DOHH2 (cell line): ENCODE measurements around the gene IPO8.

ENCODE experiments used
- H3F3A ChIP-seq: fragments of 200-600 bp; sonication (generic), shearing (Covaris generic); 2 replicates; pipeline ENCODE4 v1.6.0; 2016; ENCODE audit warnings: antibody characterized with exemption, mild to moderate bottlenecking; ENCODE audit not compliant: control insufficient read depth, insufficient read depth
- H3K27ac ChIP-seq: fragments of 200-600 bp; sonication (generic); 2 replicates; pipeline ENCODE4 v1.5.1; 2014; ENCODE audit warnings: low read depth, mild to moderate bottlenecking, low read length, moderate library complexity
- H3K27me3 ChIP-seq: fragments of 200-600 bp; sonication (generic); 2 replicates; pipeline ENCODE4 v1.6.1; 2014; ENCODE audit warnings: mild to moderate bottlenecking, low read length, mixed read lengths; ENCODE audit not compliant: control insufficient read depth
- H3K36me3 ChIP-seq: fragments of 200-600 bp; sonication (generic); 2 replicates; pipeline ENCODE4 v1.6.1; 2014; ENCODE audit warnings: mild to moderate bottlenecking, low read length, moderate library complexity, mixed read lengths; ENCODE audit not compliant: control insufficient read depth
- H3K4me1 ChIP-seq: fragments of 200-600 bp; sonication (generic); 2 replicates; pipeline ENCODE4 v1.6.1; 2014; ENCODE audit warnings: mild to moderate bottlenecking, low read length, mixed read lengths; ENCODE audit not compliant: control insufficient read depth
- H3K4me2 ChIP-seq: fragments of 200-600 bp; sonication (generic); 2 replicates; pipeline ENCODE4 v1.6.0; 2014; ENCODE audit warnings: mild to moderate bottlenecking, low read length, moderate library complexity
- H3K4me3 ChIP-seq: fragments of 200-600 bp; sonication (generic); 2 replicates; pipeline ENCODE4 v1.5.1; 2014; ENCODE audit warnings: mild to moderate bottlenecking, low read length, mixed read lengths
- H3K79me2 ChIP-seq: fragments of 200-600 bp; sonication (generic); 2 replicates; pipeline ENCODE4 v1.6.1; 2014; ENCODE audit warnings: mild to moderate bottlenecking, low read length, mixed read lengths; ENCODE audit not compliant: control insufficient read depth
- H3K9me2 ChIP-seq: fragments of 200-600 bp; sonication (generic); replicated peaks from 2 replicates; pipeline ENCODE4 v1.6.1; 2014; ENCODE audit warnings: mild to moderate bottlenecking, low read length, mixed read lengths; ENCODE audit not compliant: control insufficient read depth
- H3K9me3 ChIP-seq: fragments of 200-600 bp; sonication (generic); 2 replicates; pipeline ENCODE4 v1.6.1; 2014; ENCODE audit warnings: antibody characterized with exemption, low read length, mixed read lengths; ENCODE audit not compliant: control insufficient read depth, insufficient read depth
- H4K20me1 ChIP-seq: fragments of 200-600 bp; sonication (generic); 2 replicates; pipeline ENCODE4 v1.6.0; 2014; ENCODE audit warnings: low read depth, mild to moderate bottlenecking, antibody characterized with exemption, low read length, moderate library complexity; ENCODE audit not compliant: control insufficient read depth, insufficient read depth
- EZH2phosphoT487 ChIP-seq: fragments of 200-600 bp; sonication (generic); IDR thresholded peaks from 2 replicates; pipeline ENCODE4 v1.6.1; 2017; ENCODE audit warnings: borderline replicate concordance, mild to moderate bottlenecking, antibody characterized with exemption, low read length, moderate library complexity, mixed read lengths
- TF ChIP-seq, protein P1 (sequence below): fragments of 200-600 bp; sonication (generic); IDR thresholded peaks from one replicate; pipeline ENCODE4 v1.5.1; 2014; ENCODE audit warnings: antibody characterized with exemption, mild to moderate bottlenecking, low read depth, low read length; ENCODE audit not compliant: poor library complexity, severe bottlenecking

IPO8 gene

DNA sequence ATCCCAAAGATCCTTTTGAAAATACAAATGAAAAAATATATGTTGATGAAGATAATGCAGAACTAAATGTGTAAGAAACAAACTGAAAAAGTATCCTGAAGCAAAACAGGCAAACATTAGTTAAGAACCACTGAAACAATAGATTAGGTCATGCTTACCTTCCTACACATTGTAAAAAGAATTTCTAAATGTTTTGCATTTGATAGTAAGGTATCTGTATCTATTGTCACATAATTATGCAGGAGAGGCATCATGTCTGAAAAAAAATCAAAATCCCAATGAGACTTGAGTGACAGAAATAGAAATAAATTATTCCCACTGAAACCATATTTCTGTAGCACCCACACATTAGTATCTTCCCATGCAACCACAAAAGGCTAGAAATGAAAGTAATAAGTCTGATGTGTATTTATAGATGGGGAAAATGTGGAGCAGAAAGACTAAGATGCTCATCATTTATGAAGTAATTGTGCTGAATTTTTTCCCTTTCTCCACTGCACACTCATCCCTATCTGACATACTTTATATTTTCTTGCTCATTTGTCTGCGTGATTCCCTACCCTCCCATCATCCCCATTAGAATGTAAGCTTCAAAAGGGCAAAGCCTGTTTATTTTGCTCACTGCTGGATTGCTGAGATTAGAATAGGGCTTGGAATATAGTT lies 43.5 kb downstream of the IPO8 start:
- no peaks in the 10 kb centered on the region for H3K9me2 ChIP-seq
- no peak overlapping the region for H3K4me3 ChIP-seq
- no peaks in the 10 kb centered on the region for H4K20me1 ChIP-seq
- no peaks in the 10 kb centered on the region for H3F3A ChIP-seq
- no peak overlapping the region for H3K27ac ChIP-seq
- H3K79me2 ChIP-seq, result no peaks in the 10 kb centered on the region
- H3K36me3 ChIP-seq, result peaks cover 19% of the 10 kb centered on the region
- no peak for TF ChIP-seq EZH2phosphoT487
- TF ChIP-seq, protein P1, sequence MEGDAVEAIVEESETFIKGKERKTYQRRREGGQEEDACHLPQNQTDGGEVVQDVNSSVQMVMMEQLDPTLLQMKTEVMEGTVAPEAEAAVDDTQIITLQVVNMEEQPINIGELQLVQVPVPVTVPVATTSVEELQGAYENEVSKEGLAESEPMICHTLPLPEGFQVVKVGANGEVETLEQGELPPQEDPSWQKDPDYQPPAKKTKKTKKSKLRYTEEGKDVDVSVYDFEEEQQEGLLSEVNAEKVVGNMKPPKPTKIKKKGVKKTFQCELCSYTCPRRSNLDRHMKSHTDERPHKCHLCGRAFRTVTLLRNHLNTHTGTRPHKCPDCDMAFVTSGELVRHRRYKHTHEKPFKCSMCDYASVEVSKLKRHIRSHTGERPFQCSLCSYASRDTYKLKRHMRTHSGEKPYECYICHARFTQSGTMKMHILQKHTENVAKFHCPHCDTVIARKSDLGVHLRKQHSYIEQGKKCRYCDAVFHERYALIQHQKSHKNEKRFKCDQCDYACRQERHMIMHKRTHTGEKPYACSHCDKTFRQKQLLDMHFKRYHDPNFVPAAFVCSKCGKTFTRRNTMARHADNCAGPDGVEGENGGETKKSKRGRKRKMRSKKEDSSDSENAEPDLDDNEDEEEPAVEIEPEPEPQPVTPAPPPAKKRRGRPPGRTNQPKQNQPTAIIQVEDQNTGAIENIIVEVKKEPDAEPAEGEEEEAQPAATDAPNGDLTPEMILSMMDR, result no peak
- no peaks in the 10 kb centered on the region for H3K9me3 ChIP-seq
- no peaks in the 10 kb centered on the region for H3K4me1 ChIP-seq
- no peaks in the 10 kb centered on the region for H3K27me3 ChIP-seq
- no peak overlapping the region for H3K4me2 ChIP-seq

DNA sequence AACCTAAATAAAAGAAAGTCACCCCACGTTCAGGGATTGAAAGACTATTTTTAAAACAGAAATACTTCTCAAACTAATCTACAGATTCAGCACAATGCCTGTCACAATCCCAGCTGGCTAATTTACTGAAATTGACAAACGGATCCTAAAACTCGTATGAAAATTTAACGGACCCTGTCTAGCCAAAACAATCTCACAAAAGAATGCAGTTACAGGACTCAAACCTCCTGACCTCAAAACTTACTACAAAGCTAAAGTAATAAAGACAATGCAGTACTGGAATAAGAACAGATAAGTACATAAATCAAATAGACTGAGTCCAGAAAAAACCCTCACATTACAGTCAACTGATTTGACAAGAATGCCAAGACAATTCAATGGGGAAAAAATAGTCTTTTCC lies 48.8 kb downstream of the IPO8 start:
- no peaks in the 10 kb centered on the region for H3K27me3 ChIP-seq
- TF ChIP-seq, protein P1, result no peak
- TF ChIP-seq EZH2phosphoT487, result no peak
- no peaks in the 10 kb centered on the region for H4K20me1 ChIP-seq
- peaks cover 8% of the 10 kb centered on the region for H3K36me3 ChIP-seq
- H3K79me2 ChIP-seq, result no peaks in the 10 kb centered on the region
- H3K9me3 ChIP-seq, result no peaks in the 10 kb centered on the region
- no peak overlapping the region for H3K4me2 ChIP-seq
- no peak overlapping the region for H3K4me3 ChIP-seq
- H3K4me1 ChIP-seq, result no peaks in the 10 kb centered on the region
- H3F3A ChIP-seq, result no peaks in the 10 kb centered on the region
- no peaks in the 10 kb centered on the region for H3K9me2 ChIP-seq
- H3K27ac ChIP-seq, result no peak overlapping the region

DNA sequence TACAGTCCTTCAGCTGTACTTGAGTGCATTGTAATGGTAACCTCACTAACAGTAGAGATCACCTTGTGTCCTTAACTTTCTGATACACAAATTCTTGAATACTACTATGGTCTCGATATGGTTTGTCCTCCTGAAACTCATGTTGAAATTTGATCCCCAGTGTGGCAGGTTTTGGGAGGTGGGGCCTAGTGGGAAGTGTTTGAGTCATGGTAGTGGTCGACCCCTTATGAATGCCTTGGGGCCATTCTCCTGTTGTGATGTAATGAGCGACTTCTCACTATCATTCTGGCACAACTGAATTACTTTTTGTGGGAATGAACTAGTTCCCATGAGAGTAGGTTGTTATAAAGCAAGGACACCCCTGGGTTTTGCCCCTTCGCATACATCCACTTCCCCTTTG lies 52.3 kb downstream of the IPO8 start:
- Histone ChIP-seq H3K27me3 (no peaks in the 10 kb centered on the region), H3F3A (no peaks in the 10 kb centered on the region), H3K9me3 (no peaks in the 10 kb centered on the region), H3K79me2 (no peaks in the 10 kb centered on the region), H4K20me1 (no peaks in the 10 kb centered on the region), H3K4me1 (no peaks in the 10 kb centered on the region), H3K4me3 (no peak overlapping the region), H3K9me2 (no peaks in the 10 kb centered on the region), H3K27ac (no peak overlapping the region), H3K36me3 (peaks cover 4% of the 10 kb centered on the region), H3K4me2 (no peak overlapping the region)
- TF ChIP-seq EZH2phosphoT487, result no peak
- TF ChIP-seq, protein P1, result no peak
